KMS-11 (cell line): ENCODE measurements around the gene PPIF.

Experiments used
- H2AFZ ChIP-seq: fragments of 200-600 bp; sonication (generic); 2 replicates; pipeline ENCODE4 v1.6.1; 2016; ENCODE audit warnings: antibody characterized with exemption, mixed run types, low read depth
- H3K27ac ChIP-seq: fragments of 200-600 bp; sonication (generic); 2 replicates; pipeline ENCODE4 v1.6.1; 2016; ENCODE audit warnings: mild to moderate bottlenecking, mixed run types
- H3K27me3 ChIP-seq: fragments of 200-600 bp; sonication (generic); 2 replicates; pipeline ENCODE4 v1.6.1; 2017; ENCODE audit warnings: mild to moderate bottlenecking, low read depth, mixed run types, moderate library complexity; ENCODE audit not compliant: insufficient read depth
- H3K36me3 ChIP-seq: fragments of 200-600 bp; sonication (generic); 2 replicates; pipeline ENCODE4 v1.6.1; 2017; ENCODE audit warnings: mild to moderate bottlenecking, mixed run types; ENCODE audit not compliant: insufficient read depth
- H3K4me1 ChIP-seq: fragments of 200-600 bp; sonication (generic); 2 replicates; pipeline ENCODE4 v1.6.1; 2016; ENCODE audit warnings: mild to moderate bottlenecking, low read depth, mixed run types; ENCODE audit not compliant: poor library complexity, severe bottlenecking
- H3K4me2 ChIP-seq: fragments of 200-600 bp; sonication (generic); 2 replicates; pipeline ENCODE4 v1.7.0; 2016; ENCODE audit warnings: mild to moderate bottlenecking, mixed run types
- H3K4me3 ChIP-seq: fragments of 200-600 bp; sonication (generic); IDR thresholded peaks from 2 replicates; pipeline ENCODE4 v1.6.1; 2017; ENCODE audit warnings: low read depth, low read length, mixed read lengths; ENCODE audit not compliant: insufficient read depth
- H3K79me2 ChIP-seq: fragments of 200-600 bp; sonication (generic); 2 replicates; pipeline ENCODE4 v1.6.1; 2016; ENCODE audit warnings: low read depth, mixed run types; ENCODE audit not compliant: insufficient read depth
- H3K9ac ChIP-seq: fragments of 200-600 bp; sonication (generic); 2 replicates; pipeline ENCODE4 v1.6.1; 2016; ENCODE audit warnings: mild to moderate bottlenecking, mixed run types
- H4K20me1 ChIP-seq: fragments of 200-600 bp; sonication (generic); 2 replicates; pipeline ENCODE4 v1.6.1; 2016; ENCODE audit warnings: mild to moderate bottlenecking, mixed run types; ENCODE audit not compliant: insufficient read depth
- CTCF ChIP-seq: fragments of 200-600 bp; sonication (generic); conservative IDR thresholded peaks from 2 replicates; pipeline ENCODE4 v1.6.1; 2017; ENCODE audit warnings: low read depth, mild to moderate bottlenecking, antibody characterized with exemption, low read length, moderate library complexity, mixed read lengths

The PPIF gene

DNA sequence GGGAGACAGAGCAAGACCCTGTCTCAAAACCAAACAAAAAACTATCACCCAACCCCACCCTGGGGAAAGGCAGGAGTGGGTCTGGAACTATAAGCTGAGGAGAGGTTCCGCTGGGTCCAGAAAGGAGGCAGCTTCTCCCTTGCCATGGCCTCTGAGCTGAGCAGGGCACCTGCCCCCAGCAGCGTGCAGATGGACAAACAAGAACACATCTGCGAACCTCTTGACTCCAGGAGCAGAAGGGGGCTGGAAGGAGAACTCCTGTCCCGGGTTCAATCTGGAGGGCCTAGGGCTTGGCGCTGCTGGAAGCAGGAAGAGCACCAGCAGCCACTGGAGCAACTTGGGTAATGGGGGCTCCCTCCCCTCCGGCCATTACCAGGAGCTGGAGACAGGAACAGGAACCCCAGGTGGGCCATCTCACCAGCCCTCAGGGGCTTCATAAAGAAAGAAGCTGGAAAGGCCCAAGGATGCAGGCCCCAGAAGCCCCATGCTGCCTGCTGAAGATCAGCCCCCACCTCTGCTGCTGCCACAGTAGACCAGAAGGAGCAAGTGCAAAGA, 19.0 kb upstream of the PPIF start:
- Histone ChIP-seq H3K27me3 (no peaks in the 10 kb centered on the region), H3K9ac (no peak overlapping the region), H3K36me3 (no peaks in the 10 kb centered on the region), H3K4me3 (no peak overlapping the region), H3K79me2 (no peaks in the 10 kb centered on the region), H2AFZ (no peak overlapping the region), H3K27ac (no peak overlapping the region), H3K4me1 (peaks cover 21% of the 10 kb centered on the region), H3K4me2 (no peak overlapping the region), H4K20me1 (no peaks in the 10 kb centered on the region)
- no peak for TF ChIP-seq CTCF

GRCh38 chr10:79328737-79329504, 18.3 kb upstream of the PPIF start:
- no peak overlapping the region for H3K4me2 ChIP-seq
- H3K9ac ChIP-seq: no peak overlapping the region
- no peaks in the 10 kb centered on the region for H3K27me3 ChIP-seq
- H3K36me3 ChIP-seq: no peaks in the 10 kb centered on the region
- TF ChIP-seq CTCF: no peak
- no peaks in the 10 kb centered on the region for H3K79me2 ChIP-seq
- no peak overlapping the region for H3K4me3 ChIP-seq
- H3K27ac ChIP-seq: no peak overlapping the region
- H4K20me1 ChIP-seq: no peaks in the 10 kb centered on the region
- peaks cover 14% of the 10 kb centered on the region for H3K4me1 ChIP-seq
- no peak overlapping the region for H2AFZ ChIP-seq

- H3K9ac ChIP-seq: no peak overlapping the region
- H3K79me2 ChIP-seq: no peaks in the 10 kb centered on the region
- H3K4me2 ChIP-seq: no peak overlapping the region
- H3K36me3 ChIP-seq: no peaks in the 10 kb centered on the region
- peaks cover 8% of the 10 kb centered on the region for H3K4me1 ChIP-seq
- H3K27ac ChIP-seq: no peak overlapping the region
- no peak for TF ChIP-seq CTCF
- H4K20me1 ChIP-seq: no peaks in the 10 kb centered on the region
- H2AFZ ChIP-seq: no peak overlapping the region
- H3K27me3 ChIP-seq: no peaks in the 10 kb centered on the region
- no peak overlapping the region for H3K4me3 ChIP-seq
These were observed 17.7 kb upstream of the PPIF start for GRCh38 chr10:79329529-79329928.

GRCh38 chr10:79331226-79331625, 16.0 kb upstream of the PPIF start:
- H3K4me3 ChIP-seq: no peak overlapping the region
- no peaks in the 10 kb centered on the region for H3K79me2 ChIP-seq
- no peak overlapping the region for H3K27ac ChIP-seq
- no peaks in the 10 kb centered on the region for H3K36me3 ChIP-seq
- H3K4me1 ChIP-seq: peaks cover 8% of the 10 kb centered on the region
- H3K27me3 ChIP-seq: no peaks in the 10 kb centered on the region
- no peak overlapping the region for H2AFZ ChIP-seq
- no peak for TF ChIP-seq CTCF
- H3K4me2 ChIP-seq: no peak overlapping the region
- H4K20me1 ChIP-seq: no peaks in the 10 kb centered on the region
- no peak overlapping the region for H3K9ac ChIP-seq
